ENCODE data around the gene HOXC11.

HOXC11 gene

GRCh38 chr12:53969588-53970259 is 3.2 kb upstream of the HOXC11 start:
- in situ Hi-C loops (cut with MboI; ENCODE audit: low pct_unique_long_range_greater_than_20kb, low sequenced_read_pairs): no loop called here
- no peak for DNase-seq

GRCh38 chr12:53970451-53970850 is 2.5 kb upstream of the HOXC11 start:
- in situ Hi-C loops (cut with MboI; ENCODE audit: low pct_unique_long_range_greater_than_20kb, low sequenced_read_pairs): no loop called here

GRCh38 chr12:53971129-53971528 is 1.8 kb upstream of the HOXC11 start:
- DNase-seq: no peak
- in situ Hi-C loops (cut with MboI; ENCODE audit: low pct_unique_long_range_greater_than_20kb, low sequenced_read_pairs): no loop called here

More at GRCh38 chr12:53970451-53970850, 2.5 kb upstream of the HOXC11 start:
- DNase-seq: no peak

- in situ Hi-C loops (cut with MboI; ENCODE audit: low pct_unique_long_range_greater_than_20kb, low sequenced_read_pairs): no loop called here
- DNase-seq: no peak
Measured at GRCh38 chr12:53971686-53972085, 1.2 kb upstream of the HOXC11 start.

- in situ Hi-C loops (cut with MboI; ENCODE audit: low pct_unique_long_range_greater_than_20kb, low sequenced_read_pairs): no loop called here
- no peak for DNase-seq
Measured at GRCh38 chr12:53972152-53972702, 699 bp upstream of the HOXC11 start.

- DNase-seq: no peak
- in situ Hi-C loops (cut with MboI; ENCODE audit: low pct_unique_long_range_greater_than_20kb, low sequenced_read_pairs): no loop called here
Measured at GRCh38 chr12:53973236-53974042, 513 bp downstream of the HOXC11 start.

GRCh38 chr12:53974084-53975063 is 1.4 kb downstream of the HOXC11 start, which contains the start of gene HOTAIR:
Gene HOTAIR, minus strand, starts transcription at chr12:53974954.
- DNase-seq: no peak
- in situ Hi-C loops (cut with MboI; ENCODE audit: low pct_unique_long_range_greater_than_20kb, low sequenced_read_pairs): no loop called here

- in situ Hi-C loops (cut with MboI; ENCODE audit: low pct_unique_long_range_greater_than_20kb, low sequenced_read_pairs): no loop called here
- DNase-seq: no peak
Measured at GRCh38 chr12:53975064-53975471, 2.1 kb downstream of the HOXC11 start.

- in situ Hi-C loops (cut with MboI; ENCODE audit: low pct_unique_long_range_greater_than_20kb, low sequenced_read_pairs): no loop called here
- no peak for DNase-seq
Measured at GRCh38 chr12:53975479-53976152, 2.7 kb downstream of the HOXC11 start.

- DNase-seq: no peak
- in situ Hi-C loops (cut with MboI; ENCODE audit: low pct_unique_long_range_greater_than_20kb, low sequenced_read_pairs): no loop called here
Measured at GRCh38 chr12:53976172-53976822, 3.4 kb downstream of the HOXC11 start.

GRCh38 chr12:53976823-53977595 is 4.1 kb downstream of the HOXC11 start:
- in situ Hi-C loops (cut with MboI; ENCODE audit: low pct_unique_long_range_greater_than_20kb, low sequenced_read_pairs): no loop called here
- DNase-seq: no peak

- in situ Hi-C loops (cut with MboI; ENCODE audit: low pct_unique_long_range_greater_than_20kb, low sequenced_read_pairs): no loop called here
Measured at GRCh38 chr12:53977596-53978445, 4.9 kb downstream of the HOXC11 start.

GRCh38 chr12:53978477-53979356 is 5.8 kb downstream of the HOXC11 start:
- in situ Hi-C loops (cut with MboI; ENCODE audit: low pct_unique_long_range_greater_than_20kb, low sequenced_read_pairs): no loop called here

More at GRCh38 chr12:53977596-53978445, 4.9 kb downstream of the HOXC11 start:
- DNase-seq: no peak

GRCh38 chr12:53980104-53980801 is 7.3 kb downstream of the HOXC11 start:
- in situ Hi-C loops (cut with MboI; ENCODE audit: low pct_unique_long_range_greater_than_20kb, low sequenced_read_pairs): no loop called here
- DNase-seq: no peak

More at GRCh38 chr12:53978477-53979356, 5.8 kb downstream of the HOXC11 start:
- no peak for DNase-seq

Measured in KBM-7 (cell line).